ENCODE results near the gene NXPE1. TPM values are rescaled to one million over a fixed set of nuclear protein-coding genes. Genes with fewer than 3 reads are reported as not detected.
"Not testable (repeated sequence)": the region's sequence is repeated elsewhere in the genome, so short reads cannot be mapped to it uniquely, and the experiment has no call there.

NXPE1 gene
- total RNA-seq (not detected), polyA plus RNA-seq (ENCODE audit: insufficient read depth in 1 of 8, insufficient read length in 8 of 8, low replicate concordance in 1 of 8) (under 1 TPM in 1 of 8 donors, not detected in 7; 0.06 TPM)
- long read RNA-seq, donor 1, result 0 reads
- long read RNA-seq, donor 2, result 0 reads
- long read RNA-seq, donor 3, result 0 reads
- long read RNA-seq, donor 4, result 0 reads
- long read RNA-seq, donor 5, result 0 reads
- long read RNA-seq, donor 6, result 0 reads
- long read RNA-seq, donor 7, result 0 reads
- long read RNA-seq, donor 8, result 0 reads
- long read RNA-seq, donor 9, result 0 reads
- long read RNA-seq, donor 10, result 0 reads
- long read RNA-seq, donor 11, result 0 reads

DNA sequence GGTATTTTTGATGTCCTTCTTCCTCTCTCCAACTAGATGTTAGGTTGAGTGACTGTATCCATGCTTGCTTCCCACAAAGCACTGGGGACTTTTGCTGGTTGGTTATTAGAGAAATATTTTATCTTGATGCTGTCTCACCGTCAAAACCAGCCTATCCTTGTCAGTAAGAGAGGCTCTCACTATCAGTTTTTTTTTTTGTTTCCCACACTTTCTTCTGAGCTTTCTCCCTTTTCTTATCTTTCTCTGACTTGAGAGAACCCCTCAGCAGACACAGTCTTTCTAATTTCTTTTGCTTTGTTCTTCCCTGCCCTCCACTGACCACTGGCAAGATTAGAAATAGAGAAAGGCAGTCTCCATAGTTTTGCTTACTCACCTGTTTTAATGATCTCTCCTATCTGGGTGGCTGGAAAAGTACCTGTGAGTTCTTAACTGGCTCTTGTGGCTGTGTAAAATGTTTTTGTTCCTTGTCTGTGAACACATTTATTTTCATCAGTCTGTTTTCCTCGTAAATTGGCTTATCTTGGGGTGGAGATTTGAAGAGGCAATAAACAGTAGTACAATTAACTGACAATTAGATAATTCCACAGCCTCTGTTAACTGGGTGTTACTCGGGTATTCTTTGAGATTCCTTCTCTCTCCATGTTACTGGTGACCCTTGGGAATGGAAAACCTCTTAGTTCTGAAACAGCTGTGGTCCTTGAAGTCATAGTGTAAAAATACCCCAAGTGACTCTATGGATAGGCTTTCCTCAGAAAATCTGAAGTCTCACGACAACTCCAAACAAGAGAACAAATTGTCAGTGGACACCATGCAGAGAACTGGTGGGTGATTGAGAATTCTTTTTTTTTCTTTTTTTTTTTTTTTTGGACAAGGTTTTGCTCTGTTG, at the start of gene NXPE1:
Gene NXPE1 (minus strand): TSS at position 457 of the 886 bp plus-strand sequence. CDS start 8,680 bp downstream, outside the sequence.
- no CpG with 5 or more reads among the region's 4 CpGs for WGBS (ENCODE audit: insufficient coverage)
- no peaks in the 10 kb centered on the region for H3K36me3 ChIP-seq (ENCODE audit: control insufficient read depth, insufficient read depth, low read length)
- H3K4me1 ChIP-seq (ENCODE audit: control insufficient read depth, insufficient read depth, low read length), result no peaks in the 10 kb centered on the region
- DNase-seq, result no peak
- no peaks in the 10 kb centered on the region for H3K9me3 ChIP-seq (replicated peaks; ENCODE audit: control insufficient read depth, low read depth, low read length)
- no peak within 1 kb of the TSS for H3K4me3 ChIP-seq (ENCODE audit: low read length)
- no peak within 1 kb of the TSS for H3K27ac ChIP-seq (ENCODE audit: low read length)
- no peaks in the 10 kb centered on the region for H3K27me3 ChIP-seq (ENCODE audit: control insufficient read depth, insufficient read depth, low read length)

DNA sequence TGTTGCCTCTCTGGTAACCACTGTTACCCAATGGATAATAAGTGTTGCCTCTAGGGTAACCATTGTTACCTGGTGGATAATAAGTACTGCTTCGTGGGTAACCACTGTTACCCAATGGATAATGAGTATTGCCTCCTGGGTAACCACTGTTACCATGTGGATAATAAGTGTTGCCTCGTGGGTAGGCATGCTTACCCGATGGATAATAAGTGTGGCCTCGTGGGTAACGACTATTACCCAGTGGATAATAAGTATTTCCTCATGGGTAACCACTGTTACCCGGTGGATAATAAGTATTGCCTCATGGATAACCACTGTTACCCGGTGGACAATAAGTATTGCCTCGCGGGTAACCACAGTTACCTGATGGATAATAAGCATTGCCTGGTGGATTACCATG, 49.7 kb upstream of the NXPE1 start:
- Histone ChIP-seq H3K4me3 (ENCODE audit: low read length) (no peak overlapping the region), H3K27me3 (ENCODE audit: control insufficient read depth, insufficient read depth, low read length) (no peaks in the 10 kb centered on the region), H3K4me1 (ENCODE audit: control insufficient read depth, insufficient read depth, low read length) (no peaks in the 10 kb centered on the region), H3K36me3 (ENCODE audit: control insufficient read depth, insufficient read depth, low read length) (no peaks in the 10 kb centered on the region), H3K9me3 (replicated peaks; ENCODE audit: control insufficient read depth, low read depth, low read length) (peaks cover 56% of the 10 kb centered on the region), H3K27ac (ENCODE audit: low read length) (no peak overlapping the region)
- 84% methylated on average over 9 of the region's 9 CpGs for WGBS (ENCODE audit: insufficient coverage)
- DNase-seq, result no peak

DNA sequence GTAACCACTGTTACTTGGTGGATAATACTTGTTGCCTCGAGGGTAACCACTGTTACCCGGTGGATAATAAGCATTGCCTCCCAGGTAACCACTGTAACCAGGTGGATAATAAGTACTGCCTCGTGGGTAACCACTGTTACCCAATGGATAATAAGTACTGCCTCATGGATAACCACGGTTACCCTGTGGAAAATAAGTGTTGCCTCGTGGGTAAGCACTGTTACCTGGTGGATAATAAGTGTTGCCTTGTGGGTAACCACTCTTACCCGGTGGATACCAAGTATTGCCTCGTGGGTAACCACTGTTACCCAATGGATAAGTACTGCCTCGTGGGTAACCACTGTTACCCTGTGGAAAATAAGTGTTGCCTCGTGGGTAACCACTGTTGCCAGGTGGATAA, 48.9 kb upstream of the NXPE1 start:
- DNase-seq; H3K27me3 ChIP-seq (ENCODE audit: control insufficient read depth, insufficient read depth, low read length); H3K4me1 ChIP-seq (ENCODE audit: control insufficient read depth, insufficient read depth, low read length); H3K36me3 ChIP-seq (ENCODE audit: control insufficient read depth, insufficient read depth, low read length); H3K4me3 ChIP-seq (ENCODE audit: low read length); H3K27ac ChIP-seq (ENCODE audit: low read length): not testable (repeated sequence)
- peaks cover 48% of the 10 kb centered on the region for H3K9me3 ChIP-seq (replicated peaks; ENCODE audit: control insufficient read depth, low read depth, low read length)
- 78% methylated on average over 5 of the region's 9 CpGs for WGBS (ENCODE audit: insufficient coverage)

DNA sequence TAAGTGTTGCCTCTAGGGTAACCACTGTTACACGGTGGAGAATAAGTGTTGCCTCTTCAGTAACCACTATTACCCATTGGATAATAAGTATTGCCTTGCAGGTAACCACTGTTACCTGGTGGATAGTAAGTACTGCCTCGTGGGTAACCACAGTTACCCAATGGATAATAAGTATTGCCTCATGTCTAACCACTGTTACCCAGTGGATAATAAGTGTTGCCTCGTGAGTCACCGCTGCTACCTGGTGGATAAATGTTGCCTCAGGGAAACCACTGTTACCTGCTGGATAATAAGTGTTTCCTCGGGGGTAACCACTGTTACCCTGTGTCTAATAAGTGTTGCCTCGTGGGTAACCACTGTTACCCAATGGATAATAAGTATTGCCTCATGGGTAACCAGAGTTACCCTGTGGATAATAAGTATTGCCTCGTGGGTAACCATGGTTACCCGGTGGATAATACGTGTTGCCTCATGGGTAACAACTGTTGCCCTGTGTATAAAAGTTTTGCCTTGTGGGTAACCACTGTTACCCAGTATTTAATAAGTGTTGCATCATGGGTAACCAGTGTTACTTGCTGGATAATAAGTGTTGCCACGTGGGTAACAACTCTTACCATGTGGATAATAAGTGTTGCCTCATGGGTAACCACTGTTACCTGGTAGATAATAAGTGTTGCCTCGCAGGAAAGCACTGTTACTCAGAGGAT, 48.2 kb upstream of the NXPE1 start:
- WGBS (ENCODE audit: insufficient coverage), result 87% methylated on average over 8 of the region's 11 CpGs
- Histone ChIP-seq H3K36me3 (ENCODE audit: control insufficient read depth, insufficient read depth, low read length) (no peaks in the 10 kb centered on the region), H3K4me3 (ENCODE audit: low read length) (no peak overlapping the region), H3K9me3 (replicated peaks; ENCODE audit: control insufficient read depth, low read depth, low read length) (peaks cover 42% of the 10 kb centered on the region), H3K27ac (ENCODE audit: low read length) (no peak overlapping the region), H3K4me1 (ENCODE audit: control insufficient read depth, insufficient read depth, low read length) (no peaks in the 10 kb centered on the region), H3K27me3 (ENCODE audit: control insufficient read depth, insufficient read depth, low read length) (no peaks in the 10 kb centered on the region)
- no peak for DNase-seq

DNA sequence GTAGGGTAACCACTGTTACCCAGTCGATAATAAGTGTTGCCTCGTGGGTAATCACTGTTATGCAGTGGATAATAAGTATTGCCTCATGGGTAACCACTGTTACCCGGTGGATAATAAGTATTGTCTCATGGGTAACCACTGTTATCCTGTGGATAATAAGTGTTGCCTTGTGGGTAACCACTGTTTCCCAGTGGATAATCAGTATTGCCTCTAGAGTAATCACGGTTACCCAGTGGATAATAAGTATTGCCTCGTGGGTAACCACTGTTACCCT, 47.1 kb upstream of the NXPE1 start:
- DNase-seq; H3K4me3 ChIP-seq (ENCODE audit: low read length); H3K4me1 ChIP-seq (ENCODE audit: control insufficient read depth, insufficient read depth, low read length); H3K36me3 ChIP-seq (ENCODE audit: control insufficient read depth, insufficient read depth, low read length); H3K27me3 ChIP-seq (ENCODE audit: control insufficient read depth, insufficient read depth, low read length); H3K27ac ChIP-seq (ENCODE audit: low read length): not testable (repeated sequence)
- 88% methylated on average over 5 of the region's 5 CpGs for WGBS (ENCODE audit: insufficient coverage)
- peaks cover 32% of the 10 kb centered on the region for H3K9me3 ChIP-seq (replicated peaks; ENCODE audit: control insufficient read depth, low read depth, low read length)

DNA sequence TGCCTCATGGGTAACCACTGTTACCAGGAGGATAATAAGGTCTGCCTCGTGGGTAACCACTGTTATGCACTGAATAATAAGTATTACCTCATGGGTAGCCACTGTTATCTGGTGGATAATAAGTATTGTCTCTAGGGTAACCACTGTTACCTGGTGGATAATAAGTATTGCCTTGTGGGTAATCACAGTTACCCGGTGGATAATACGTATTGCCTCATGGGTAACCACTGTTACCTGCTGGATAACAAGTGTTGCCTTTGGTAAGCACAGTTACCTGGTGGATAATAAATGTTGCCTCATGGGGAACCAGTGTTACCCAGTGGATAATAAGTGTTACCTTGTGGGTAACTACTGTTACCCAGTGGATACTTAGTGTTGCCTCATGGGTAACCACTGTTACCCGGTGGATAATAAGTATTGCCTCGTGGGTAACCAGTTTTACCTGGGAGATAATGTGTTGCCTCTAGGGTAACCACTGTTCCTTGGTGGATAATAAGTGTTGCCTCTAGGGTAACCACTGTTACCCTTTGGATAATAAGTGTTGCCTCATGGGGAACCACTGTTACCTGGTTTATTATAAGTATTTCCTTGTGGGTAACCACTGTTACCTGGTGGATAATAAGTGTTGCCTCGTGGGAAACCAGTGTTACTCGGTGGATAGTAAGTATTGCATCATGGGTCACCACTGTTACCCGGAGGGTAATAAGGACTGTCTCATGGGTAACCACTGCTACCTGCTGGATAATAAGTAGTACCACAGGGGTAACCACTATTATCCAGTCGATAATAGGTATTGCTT, 46.5 kb upstream of the NXPE1 start:
- H3K9me3 ChIP-seq (replicated peaks; ENCODE audit: control insufficient read depth, low read depth, low read length), result peaks cover 29% of the 10 kb centered on the region
- 95% methylated on average over 9 of the region's 9 CpGs for WGBS (ENCODE audit: insufficient coverage)
- no peaks in the 10 kb centered on the region for H3K36me3 ChIP-seq (ENCODE audit: control insufficient read depth, insufficient read depth, low read length)
- no peak overlapping the region for H3K4me3 ChIP-seq (ENCODE audit: low read length)
- no peaks in the 10 kb centered on the region for H3K27me3 ChIP-seq (ENCODE audit: control insufficient read depth, insufficient read depth, low read length)
- no peak overlapping the region for H3K27ac ChIP-seq (ENCODE audit: low read length)
- DNase-seq, result no peak
- H3K4me1 ChIP-seq (ENCODE audit: control insufficient read depth, insufficient read depth, low read length), result no peaks in the 10 kb centered on the region

DNA sequence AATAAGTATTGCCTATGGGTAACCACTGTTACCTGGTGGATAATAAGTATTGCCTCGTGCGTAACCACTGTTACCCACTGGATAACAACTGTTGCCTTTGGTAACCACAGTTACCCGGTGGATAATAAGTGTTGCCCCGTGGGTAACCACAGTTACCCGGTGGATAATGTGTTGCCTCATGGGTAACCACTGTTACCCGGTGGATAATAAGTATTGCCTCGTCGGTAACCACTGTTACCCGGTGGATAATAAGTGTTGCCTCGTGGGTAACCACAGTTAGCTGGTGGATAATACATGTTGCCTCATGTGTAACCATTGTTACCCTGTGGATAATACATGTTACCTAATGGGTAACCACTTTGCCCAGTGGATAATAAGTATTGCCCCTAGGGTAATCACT, 45.7 kb upstream of the NXPE1 start:
- Histone ChIP-seq H3K27ac (ENCODE audit: low read length) (no peak overlapping the region), H3K27me3 (ENCODE audit: control insufficient read depth, insufficient read depth, low read length) (no peaks in the 10 kb centered on the region), H3K9me3 (replicated peaks; ENCODE audit: control insufficient read depth, low read depth, low read length) (peaks cover 22% of the 10 kb centered on the region), H3K4me3 (ENCODE audit: low read length) (no peak overlapping the region), H3K4me1 (ENCODE audit: control insufficient read depth, insufficient read depth, low read length) (no peaks in the 10 kb centered on the region), H3K36me3 (ENCODE audit: control insufficient read depth, insufficient read depth, low read length) (no peaks in the 10 kb centered on the region)
- 89% methylated on average over 10 of the region's 10 CpGs for WGBS (ENCODE audit: insufficient coverage)
- no peak for DNase-seq

DNA sequence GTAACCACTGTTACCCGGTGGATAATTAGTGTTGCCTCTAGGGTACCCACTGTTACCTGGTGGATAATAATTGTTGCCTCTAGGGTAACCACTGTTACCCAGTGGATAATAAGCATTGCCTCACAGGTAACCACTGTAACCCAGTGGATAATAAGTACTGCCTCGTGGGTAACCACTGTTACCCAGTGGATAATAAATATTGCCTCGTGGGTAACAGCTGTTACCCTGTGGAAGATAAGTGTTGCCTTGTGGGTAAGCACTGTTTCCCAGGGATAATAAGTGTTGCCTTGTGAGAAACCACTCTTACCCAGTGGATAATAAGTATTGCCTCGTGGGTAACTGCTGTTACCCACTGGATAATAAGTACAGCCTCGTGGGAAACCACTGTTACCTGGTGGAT, 45.2 kb upstream of the NXPE1 start:
- 85% methylated on average over 5 of the region's 5 CpGs for WGBS (ENCODE audit: insufficient coverage)
- Histone ChIP-seq H3K36me3 (ENCODE audit: control insufficient read depth, insufficient read depth, low read length) (no peaks in the 10 kb centered on the region), H3K4me1 (ENCODE audit: control insufficient read depth, insufficient read depth, low read length) (no peaks in the 10 kb centered on the region), H3K4me3 (ENCODE audit: low read length) (no peak overlapping the region), H3K27ac (ENCODE audit: low read length) (no peak overlapping the region), H3K27me3 (ENCODE audit: control insufficient read depth, insufficient read depth, low read length) (no peaks in the 10 kb centered on the region), H3K9me3 (replicated peaks; ENCODE audit: control insufficient read depth, low read depth, low read length) (peaks cover 19% of the 10 kb centered on the region)
- no peak for DNase-seq

DNA sequence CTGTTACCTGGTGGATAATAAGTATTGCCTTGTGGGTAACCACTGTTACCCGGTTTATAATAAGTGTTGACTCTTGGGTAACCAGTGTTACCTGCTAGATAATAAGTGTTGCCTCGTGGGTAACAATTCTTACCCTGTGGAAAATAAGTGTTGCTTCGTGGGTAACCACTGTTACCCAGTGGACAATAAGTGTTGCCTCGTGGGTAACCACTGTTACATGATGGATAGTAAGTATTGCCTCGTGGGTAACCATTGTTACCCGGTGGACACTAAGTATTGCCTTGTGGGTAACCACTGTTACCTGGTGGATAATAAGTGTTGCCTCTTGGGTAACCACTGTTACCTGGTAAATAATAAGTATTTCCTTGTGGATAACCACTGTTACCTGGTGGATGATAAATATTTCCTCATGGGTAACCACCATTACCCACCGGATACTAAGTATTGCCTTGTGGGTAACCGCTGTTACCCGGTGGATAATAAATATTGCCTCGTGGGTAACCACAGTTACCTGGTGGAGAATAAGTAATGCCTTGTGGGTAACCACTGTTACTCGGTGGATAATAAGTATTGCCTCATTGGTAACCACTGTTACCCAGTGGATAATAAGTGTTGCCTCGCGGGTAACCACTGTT, 44.6 kb upstream of the NXPE1 start:
- Histone ChIP-seq H3K9me3 (replicated peaks; ENCODE audit: control insufficient read depth, low read depth, low read length) (peaks cover 15% of the 10 kb centered on the region), H3K27me3 (ENCODE audit: control insufficient read depth, insufficient read depth, low read length) (no peaks in the 10 kb centered on the region), H3K27ac (ENCODE audit: low read length) (no peak overlapping the region), H3K4me1 (ENCODE audit: control insufficient read depth, insufficient read depth, low read length) (no peaks in the 10 kb centered on the region), H3K36me3 (ENCODE audit: control insufficient read depth, insufficient read depth, low read length) (no peaks in the 10 kb centered on the region), H3K4me3 (ENCODE audit: low read length) (no peak overlapping the region)
- DNase-seq, result no peak
- WGBS (ENCODE audit: insufficient coverage), result 88% methylated on average over 10 of the region's 13 CpGs
